DMS114 treated with DMSO at 0.1 percent for 48 hours (cell line): Measurements from ENCODE around the gene DRD2.
"Not testable (repeated sequence)": the region's sequence is repeated elsewhere in the genome, so short reads cannot be mapped to it uniquely, and the experiment has no call there.

Experiments
- DNase-seq: peaks from one replicate; lab custom pipeline; 2025; ENCODE audit not compliant: unreplicated experiment; lab: John Stamatoyannopoulos, UW

DRD2 gene

DNA sequence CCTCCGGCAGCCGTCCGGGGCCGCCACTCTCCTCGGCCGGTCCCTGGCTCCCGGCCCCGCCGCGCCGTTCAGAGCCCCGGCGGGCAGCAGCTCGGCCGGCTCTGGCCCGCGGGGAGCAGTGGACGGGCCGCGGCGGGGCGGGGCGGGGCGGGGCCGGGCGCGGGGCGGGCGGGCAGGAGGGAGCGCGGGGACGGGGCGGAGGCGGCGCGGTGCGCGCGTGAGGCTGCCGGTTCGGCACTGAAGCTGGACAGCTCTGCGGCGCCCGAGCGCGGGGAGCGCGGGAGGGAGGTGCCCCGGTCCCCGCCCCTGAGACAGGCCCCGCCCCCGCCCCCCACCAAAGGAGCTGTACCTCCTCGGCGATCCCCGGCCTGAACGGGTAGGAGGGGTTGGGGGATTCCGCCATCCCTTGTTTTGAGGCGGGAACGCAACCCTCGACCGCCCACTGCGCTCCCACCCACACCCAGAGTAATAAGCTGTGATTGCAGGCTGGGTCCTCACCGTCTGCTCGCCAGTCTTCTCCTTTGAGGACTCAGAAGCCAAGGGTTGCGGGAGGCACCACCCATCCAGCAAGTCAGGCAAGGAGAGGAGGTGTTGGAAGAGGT, at the start of gene DRD2:
Gene DRD2, minus strand, starts transcription at position 239 of the 602 bp plus-strand sequence. CDS start 50,747 bp downstream, outside the sequence.
- DNase-seq: no peak

DNA sequence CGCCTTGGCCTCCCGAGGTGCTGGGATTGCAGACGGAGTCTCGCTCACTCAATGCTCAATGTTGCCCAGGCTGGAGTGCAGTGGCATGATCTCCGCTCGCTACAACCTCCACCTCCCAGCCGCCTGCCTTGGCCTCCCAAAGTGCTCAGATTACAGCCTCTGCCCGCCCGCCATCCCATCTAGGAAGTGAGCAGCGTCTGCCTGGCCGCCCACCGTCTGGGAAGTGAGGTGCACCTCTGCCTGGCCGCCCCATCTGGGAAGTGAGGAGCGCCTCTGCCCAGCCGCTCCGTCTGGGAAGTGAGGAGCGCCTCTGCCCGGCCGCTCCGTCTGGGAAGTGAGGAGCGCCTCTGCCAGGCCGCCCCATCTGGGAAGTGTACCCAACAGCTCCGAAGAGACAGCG, 48.7 kb upstream of the DRD2 start:
- DNase-seq: not testable (repeated sequence)

DNA sequence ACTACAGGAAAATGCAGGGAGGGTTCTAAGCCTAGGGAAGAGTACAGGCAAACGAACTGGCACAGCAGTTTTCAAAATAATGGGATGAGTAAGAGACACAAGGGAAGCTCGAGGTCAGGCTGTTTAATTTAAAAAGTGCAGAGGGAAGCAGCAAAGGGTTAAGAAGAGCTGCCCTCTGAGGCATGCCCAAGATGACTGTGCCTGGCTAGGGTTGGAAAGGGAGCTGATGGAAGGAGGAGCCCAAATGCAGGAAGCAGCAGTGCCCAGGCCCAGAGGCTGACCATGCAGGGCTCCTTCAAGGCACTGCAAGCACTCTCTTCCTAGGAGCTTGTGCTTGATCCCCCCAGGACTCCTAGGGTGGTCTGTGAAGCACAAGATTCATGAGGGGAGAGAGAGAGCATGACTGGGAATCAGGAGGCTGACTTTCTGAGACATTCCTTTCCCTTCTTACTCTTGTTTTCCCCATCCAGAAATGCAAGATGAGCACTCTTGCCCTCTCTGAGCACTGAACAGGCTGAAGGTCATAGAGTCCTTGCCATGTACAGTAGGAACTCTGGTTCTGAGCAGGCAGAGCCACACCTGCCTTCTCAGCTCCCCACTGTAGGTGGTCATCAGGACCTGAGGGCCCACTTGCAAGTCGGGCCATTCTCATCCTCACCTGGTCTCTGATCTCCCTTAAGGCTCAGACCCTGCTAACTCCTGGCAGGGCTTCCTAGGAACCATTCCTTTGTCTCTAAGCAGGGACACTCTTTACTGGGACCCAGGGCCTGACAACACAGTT, 46.7 kb upstream of the DRD2 start:
- no peak for DNase-seq

DNA sequence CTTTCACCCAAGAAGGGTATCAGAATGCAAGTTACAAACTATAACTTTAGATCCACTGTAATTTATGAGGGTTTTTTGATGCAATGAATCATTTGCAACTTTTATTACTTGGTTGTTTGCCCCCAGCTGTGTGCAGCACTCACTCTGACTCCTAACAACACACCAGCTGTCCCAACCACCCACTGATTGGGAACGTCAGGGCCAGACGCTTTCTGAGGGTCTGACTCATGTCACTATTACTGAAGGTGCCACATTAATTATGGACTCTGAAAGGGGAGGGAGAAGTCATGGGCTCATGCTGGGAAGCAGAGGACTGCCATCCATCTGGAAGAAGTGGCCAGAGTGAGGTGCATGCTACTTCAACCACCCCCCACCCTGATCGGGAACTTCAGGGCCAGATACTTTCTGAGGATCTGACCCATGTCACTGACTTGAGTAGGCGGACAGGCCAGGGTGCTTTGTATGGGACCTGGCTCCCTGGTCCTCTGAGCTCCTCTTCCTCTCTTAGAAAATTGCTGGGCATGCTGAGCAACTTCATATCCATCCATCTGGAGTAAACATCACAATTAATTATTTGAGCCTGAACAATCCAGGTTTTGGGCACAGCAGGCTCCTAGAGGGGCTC, 44.9 kb upstream of the DRD2 start:
- DNase-seq: no peak

DNA sequence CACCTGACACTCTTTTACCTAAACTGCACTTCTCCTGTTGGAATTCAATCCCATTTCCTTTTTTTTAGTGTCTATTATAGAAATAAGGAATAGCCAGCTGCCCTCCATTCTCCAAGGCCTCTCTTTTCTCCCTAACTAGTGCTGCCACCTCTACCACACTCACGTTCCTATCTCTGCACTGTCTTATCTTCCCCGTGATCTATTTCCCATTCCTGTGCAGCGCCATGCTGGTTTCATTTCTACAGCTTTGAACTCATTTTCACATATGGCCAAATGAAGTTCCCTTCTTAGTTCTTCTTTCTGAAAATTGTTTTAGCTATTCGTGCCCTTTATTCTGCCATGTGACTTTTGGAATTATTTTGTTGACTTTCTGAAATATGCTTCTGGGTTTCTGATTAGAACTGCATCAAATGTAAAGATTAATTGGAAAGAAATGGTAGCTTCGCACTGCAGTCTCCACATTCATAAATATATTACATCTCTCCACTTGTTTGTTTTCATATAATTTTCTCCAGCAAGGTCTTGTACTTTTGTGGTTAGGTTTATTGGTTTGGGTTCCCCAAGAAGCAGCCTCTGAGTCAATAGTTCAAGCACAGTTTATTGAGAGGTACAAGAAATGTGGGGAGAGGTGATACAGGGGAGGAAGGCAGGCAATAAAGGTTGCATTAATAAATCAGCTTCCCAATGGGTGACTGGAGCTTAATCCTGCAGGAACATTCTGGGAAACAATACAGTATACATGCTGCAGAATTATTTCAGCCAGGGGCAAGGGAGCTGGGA, 43.7 kb upstream of the DRD2 start:
- no peak for DNase-seq

DNA sequence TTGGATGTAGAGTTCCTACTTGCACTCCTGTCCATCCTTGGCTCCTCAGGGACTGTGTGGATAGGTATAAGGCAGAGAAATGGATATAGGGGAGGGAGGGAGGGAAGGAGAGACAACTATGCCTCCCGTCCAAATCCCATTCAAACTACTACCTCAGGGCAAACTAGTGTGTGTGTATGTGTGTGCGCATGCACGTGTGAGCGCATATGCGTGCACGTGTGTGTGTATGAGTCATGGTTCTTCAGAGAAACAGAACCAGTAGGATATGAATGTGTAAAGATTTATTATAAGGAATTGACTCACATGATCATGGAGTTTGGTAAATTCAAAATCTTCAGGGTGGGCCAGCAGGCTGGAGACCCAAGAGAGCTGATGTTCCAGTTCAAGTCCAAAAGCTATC, 42.2 kb upstream of the DRD2 start:
- DNase-seq: no peak

DNA sequence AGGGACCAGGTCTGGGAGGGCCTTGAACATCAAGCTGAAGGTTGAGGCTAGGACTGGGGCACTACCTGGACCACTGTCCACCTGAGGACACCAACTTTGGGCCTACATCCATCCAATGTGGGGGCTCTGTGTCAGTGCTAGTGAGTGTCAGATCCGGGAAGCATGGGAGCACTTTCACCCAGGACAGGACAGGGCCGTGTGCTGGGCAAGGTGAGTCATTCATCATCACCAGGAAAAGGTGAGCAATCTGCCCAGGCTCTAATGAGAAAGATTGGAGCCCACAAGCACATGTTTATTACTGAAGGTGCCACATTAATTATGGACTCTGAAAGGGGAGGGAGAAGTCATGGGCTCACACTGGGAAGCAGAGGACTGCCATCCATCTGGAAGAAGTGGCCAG, 39.7 kb upstream of the DRD2 start:
- no peak for DNase-seq

DNA sequence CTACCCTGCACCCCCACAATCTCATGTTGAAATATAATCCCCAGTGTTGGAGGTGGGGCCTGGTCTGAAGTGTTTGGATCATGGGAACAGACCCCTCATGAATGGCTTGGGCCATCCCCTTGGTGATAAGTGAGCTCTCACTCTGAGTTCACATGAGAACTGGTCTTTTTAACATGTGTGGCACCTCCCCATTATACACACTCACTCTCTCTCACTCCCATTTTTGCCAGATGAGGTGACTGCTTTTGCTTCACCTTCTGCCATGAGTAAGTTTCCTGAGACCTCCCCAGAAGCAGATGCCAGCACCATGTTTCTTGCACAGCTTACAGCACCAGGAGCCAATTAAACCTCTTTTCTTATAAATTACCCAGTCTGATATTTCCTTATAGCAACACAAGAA, 32.1 kb upstream of the DRD2 start:
- DNase-seq: no peak

DNA sequence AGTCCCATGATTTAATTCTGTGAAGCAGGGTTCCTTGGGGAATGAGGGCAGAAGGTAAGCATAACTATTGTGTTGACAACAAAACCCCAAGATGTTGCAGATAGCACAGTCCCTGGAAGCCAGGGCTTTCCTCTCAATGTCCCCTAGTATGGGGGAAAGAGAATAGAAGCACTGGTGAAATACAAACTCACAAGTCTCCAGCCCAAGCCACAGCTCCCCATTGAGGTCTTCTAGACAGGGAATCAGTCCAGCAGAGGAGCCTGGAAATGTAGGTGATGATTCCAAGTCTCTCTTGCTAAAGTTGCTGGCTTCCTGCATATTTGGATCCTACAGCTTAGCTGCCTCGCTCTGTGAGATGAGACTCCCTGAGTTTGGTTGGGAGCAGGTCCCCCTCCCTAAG, 31.7 kb upstream of the DRD2 start:
- DNase-seq: no peak

DNA sequence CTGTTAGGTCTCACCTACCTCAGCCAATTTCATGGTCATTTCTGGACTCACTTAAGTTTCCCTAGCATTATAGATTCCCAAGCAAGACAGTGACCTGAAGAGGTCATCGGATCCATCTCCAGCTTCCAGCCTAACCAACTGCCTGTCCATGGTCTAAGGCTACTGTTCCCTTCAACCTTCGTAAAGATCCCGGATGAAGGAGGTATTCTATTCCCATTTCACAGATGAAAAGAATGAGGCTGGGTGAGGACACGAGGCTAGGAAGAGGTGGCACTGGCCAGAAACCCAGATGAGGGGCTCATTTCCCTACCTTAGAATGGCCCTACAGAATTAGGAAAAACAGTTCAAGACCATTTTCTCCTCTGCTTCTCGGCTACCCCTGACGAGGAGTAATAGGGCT, 31.3 kb upstream of the DRD2 start:
- no peak for DNase-seq

DNA sequence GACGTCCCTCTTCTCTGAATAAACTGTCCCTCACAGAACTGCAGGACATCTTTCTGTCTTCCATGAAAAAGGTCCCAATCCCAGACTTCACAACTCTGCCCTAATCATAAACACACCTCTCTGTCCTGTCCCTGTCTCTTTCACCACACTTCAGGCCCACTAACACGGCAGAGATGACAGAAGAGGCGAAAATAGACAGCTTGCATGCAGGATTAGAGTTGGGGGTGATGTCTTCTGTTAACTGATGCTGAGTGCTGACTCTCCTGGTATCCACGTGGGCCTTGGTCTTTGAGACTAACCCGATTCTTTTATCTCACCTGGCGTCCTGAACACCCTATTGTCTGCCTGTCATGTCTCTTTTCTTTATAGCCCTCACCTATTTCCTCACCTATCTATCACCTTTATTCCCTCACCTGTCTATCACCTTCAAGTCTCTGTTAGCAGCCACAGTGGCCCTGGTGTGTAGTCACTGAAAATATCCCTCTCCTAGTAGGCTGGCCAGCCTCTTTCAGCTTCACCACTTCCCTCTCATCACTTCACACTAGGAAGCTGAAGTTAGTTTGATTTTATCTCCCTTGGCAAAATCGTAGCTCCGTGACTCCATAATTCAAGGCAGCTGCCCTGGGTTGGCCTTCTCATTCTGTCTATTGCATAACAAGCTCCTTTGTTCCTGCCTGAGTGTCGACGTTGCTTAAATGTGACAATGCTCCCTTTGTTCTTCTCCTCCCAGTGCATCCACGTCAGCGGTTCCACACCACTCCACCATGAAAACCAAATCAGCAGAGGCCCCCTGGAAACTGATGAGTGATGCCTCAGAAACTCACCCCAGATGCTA, 30.6 kb upstream of the DRD2 start:
- DNase-seq: no peak

DNA sequence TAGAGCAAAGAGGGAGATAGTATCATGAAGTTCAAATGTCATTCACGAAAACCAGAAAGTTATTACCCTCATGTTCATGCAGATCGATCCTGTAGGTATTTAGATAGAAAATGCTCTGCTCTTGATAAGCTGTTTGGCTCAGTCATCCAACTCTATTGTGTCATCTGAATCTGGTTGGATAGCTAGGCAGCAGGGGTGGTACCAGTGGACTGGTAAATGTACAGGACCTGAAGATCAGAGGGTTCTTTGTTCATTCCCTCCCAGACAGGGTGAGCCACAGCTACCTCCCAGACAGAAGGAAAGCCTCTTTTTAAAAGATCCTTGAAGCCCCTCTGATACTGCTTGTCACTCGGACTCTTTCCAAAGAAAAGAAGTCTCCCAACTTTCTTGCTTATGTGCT, 29.8 kb upstream of the DRD2 start:
- no peak for DNase-seq

DNA sequence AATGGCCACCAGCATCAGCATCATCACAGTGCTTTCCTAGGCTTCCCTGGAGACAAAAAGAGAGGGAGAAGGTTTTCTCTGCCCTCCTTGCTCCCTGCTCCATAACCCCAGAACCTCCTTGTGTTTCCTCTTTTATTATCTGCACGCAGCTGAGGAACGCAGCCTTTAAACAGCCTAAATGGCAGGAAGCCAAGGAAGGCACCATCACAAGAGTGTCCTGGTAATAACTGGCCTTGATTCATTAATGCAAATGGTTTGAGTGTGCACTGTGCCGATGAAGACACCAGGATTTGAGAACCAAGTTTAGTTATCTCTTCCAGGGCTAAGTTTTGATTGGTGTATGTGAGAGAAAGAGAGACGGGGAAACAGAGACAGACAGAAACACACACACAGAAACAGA, 29.4 kb upstream of the DRD2 start:
- no peak for DNase-seq

DNA sequence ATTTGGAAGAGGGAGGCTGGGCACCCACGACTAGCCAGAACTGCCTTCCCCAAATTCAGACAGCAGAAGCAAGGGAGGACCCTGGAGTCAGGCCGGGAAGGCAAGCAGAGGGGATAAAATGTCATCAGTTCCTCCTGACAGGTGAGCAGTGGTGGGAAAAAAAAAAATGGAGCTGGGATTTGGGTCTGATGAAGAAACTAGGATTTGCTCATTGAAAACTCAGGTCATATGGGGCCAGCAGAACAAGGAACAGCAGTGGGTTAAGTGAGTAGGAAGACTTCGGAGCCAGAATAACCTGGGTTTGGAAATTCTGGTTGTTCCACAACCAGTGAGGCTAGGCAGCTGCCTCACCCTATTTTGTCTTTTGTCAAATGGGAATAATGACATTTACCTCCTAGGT, 28.9 kb upstream of the DRD2 start:
- no peak for DNase-seq

DNA sequence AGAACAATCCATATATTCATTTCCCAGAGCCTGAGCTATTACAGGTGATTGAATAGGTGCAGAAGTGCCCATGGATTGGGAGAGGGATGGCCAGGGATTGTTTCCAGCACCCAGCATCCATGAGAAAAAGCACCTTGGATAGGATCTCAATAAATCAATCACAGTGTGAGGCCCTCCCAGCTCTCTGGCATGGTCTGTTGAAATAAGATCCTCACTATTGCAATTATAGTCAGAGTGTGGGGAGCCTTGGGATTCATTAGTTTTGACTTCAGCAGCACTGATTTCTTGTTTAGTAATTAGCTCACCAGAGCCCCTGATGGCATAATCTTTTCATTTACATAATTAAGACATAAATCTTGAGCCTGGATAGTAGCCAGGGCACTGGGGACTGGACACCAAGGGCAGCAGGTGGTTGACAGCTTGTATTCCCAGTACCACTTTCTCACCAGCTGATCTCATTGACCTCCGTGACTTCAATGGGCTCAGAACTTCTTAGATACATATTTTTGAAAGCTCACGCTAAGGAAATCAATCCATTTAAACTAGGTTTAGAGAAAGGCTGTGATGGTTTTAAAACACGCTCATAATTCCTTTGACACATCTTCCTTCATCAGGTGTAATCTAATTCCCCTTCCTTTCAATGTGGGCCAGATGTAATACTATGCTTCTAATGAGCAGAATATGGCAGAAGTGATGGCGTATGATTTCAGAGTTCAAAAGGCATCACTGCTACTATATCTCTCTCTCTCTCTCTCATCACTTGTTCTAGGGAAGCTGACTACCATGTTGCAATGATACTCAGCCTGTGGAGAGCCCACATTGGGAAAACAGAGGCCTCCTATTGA, 22.1 kb upstream of the DRD2 start:
- no peak for DNase-seq

DNA sequence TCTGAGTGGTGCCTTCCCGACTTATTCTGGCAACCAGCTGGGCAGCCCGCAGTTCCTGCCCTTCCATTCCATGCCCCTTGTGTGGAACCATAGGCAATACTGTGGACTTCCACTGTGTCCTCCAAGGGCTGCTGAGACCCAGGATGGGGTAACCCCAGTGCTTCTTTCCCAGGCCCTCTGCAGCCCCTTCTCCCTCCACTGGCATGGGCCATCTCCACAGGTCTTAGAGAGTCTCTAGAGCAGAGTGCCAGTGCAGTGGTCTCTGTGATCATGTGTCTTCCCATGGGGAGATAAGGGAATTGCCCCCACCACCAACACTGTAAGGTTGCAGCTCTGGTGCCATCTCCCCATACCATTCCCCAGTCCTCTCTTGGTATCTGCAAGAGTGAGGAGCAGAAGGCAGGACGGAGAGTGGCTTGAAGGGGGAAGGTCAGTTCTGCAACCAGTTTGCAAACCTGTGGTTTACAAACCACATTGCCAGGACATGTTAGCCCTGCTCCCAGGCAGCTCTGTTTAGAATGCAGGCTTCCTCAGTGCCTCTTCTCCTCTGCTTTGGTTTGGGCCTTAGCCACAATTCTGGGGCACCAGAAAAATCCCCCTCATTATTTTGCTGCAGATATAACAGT, 20.9 kb upstream of the DRD2 start:
- DNase-seq: no peak

DNA sequence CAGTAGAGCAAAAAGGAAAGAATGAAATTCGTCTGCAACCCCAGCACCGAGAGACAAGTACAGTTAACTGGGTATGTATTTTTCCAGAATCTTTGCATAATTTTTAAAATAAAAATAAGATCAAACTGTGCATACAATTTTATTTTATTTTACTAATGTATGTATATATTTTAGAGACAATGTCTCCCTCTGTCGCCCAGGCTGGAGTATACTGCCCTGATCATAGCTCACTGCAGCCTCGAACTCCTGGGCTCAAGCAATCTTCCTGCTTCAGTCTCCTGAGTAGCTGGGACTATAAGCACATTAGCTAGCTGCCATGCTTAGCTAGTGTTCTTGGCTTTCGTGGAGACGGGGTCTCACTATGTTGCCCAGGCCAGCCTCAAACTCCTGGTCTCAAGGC, 18.8 kb upstream of the DRD2 start:
- no peak for DNase-seq

DNA sequence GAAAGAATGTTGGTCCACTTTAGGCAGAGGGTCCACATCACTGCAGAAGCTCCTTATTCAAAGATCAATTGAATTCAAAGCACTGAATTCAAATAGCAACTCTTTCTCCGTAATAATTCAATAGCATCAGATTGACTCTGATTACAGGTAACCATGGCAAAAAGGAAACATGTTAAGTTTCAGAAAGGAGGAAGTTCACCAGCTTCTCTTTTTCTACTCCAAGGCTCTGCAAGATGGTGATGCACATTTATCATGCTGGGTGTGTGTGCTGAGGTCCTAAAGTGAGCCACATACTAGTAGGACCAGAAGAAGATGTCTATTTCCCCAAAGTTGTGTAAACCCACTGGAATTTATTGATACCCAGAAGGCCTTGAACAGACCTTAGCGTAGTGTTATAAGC, 18.0 kb upstream of the DRD2 start:
- no peak for DNase-seq

DNA sequence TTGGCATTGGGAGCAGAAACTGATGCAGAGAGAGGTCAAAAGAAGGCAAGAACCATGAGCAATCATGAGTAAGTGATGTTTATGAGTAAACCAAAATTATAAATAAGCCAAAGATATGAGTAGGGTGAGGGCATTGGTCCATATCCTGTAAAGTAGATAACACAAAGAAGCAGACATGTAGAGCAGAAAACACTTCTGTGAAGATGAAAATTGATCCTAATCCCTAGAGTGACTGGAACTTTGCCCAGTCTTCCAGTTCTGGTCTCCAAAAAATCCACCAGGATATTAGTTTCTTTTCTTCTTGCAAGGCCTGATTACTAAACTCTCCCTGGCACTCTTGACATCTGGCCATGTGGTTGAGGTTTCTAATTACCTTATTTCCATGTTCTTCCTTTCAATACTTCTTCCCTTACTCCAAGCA, 13.7 kb upstream of the DRD2 start:
- no peak for DNase-seq
